Amygdala (tissue), 56 donors: ENCODE data around the gene IFI6.

ENCODE experiments used
- DNase-seq, 56 donors: peaks; one replicate each; lab custom pipeline; 2025; lab: John Stamatoyannopoulos, UW

The IFI6 gene

GRCh38 chr1:27678747-27679146 is 6.8 kb upstream of the IFI6 start:
- no peak for DNase-seq

- no peak for DNase-seq
These were observed 4.4 kb upstream of the IFI6 start for GRCh38 chr1:27676410-27676809.

- no peak for DNase-seq
These were observed 739 bp upstream of the IFI6 start for GRCh38 chr1:27672750-27673112.

- DNase-seq, result no peak
These were observed 2.1 kb downstream of the IFI6 start for GRCh38 chr1:27669876-27670275.

- DNase-seq, result peak in 47 of 56 donors; percentile 5 to 80 (median 40)
These were observed 2.9 kb downstream of the IFI6 start for GRCh38 chr1:27668808-27669723.

- no peak for DNase-seq
These were observed 3.7 kb downstream of the IFI6 start for GRCh38 chr1:27668121-27668807.

- no peak for DNase-seq
These were observed 5.2 kb downstream of the IFI6 start for GRCh38 chr1:27666791-27667254.

- no peak for DNase-seq
These were observed 5.7 kb downstream of the IFI6 start for GRCh38 chr1:27666294-27666693.

- no peak for DNase-seq
These were observed 6.9 kb downstream of the IFI6 start for GRCh38 chr1:27665016-27665651.

- no peak for DNase-seq
These were observed 7.7 kb downstream of the IFI6 start for GRCh38 chr1:27664291-27664690.

GRCh38 chr1:27662707-27663393 is 9.1 kb downstream of the IFI6 start:
- peak in 53 of 56 donors; percentile 20 to 94 (median 66) for DNase-seq

- DNase-seq, result peak in 5 of 56 donors; percentile 7 to 11 (median 8)
These were observed 9.7 kb downstream of the IFI6 start for GRCh38 chr1:27662261-27662660.

GRCh38 chr1:27661412-27662075 is 10.4 kb downstream of the IFI6 start:
- DNase-seq, result no peak

GRCh38 chr1:27660300-27660835 is 11.6 kb downstream of the IFI6 start:
- DNase-seq, result no peak

GRCh38 chr1:27659497-27660299 is 12.3 kb downstream of the IFI6 start:
- peak in 54 of 56 donors; percentile 7 to 85 (median 55) for DNase-seq

GRCh38 chr1:27658951-27659496 is 13.0 kb downstream of the IFI6 start:
- peak in 1 of 56 donors; percentile 50 for DNase-seq

- no peak for DNase-seq
These were observed 15.7 kb downstream of the IFI6 start for GRCh38 chr1:27656157-27656893.
